Measurements from ENCODE around the gene TOE1. TPM values are rescaled to one million over a fixed set of nuclear protein-coding genes. Genes with fewer than 3 reads are reported as not detected.
A peak's percentile ranks its signal among the peaks of the same experiment; 100 is the strongest.
"Not testable (repeated sequence)": the region's sequence is repeated elsewhere in the genome, so short reads cannot be mapped to it uniquely, and the experiment has no call there.

The TOE1 gene
- total RNA-seq, 4 donors from 2014 or later = 6.0 to 11.9 (median 9.6) TPM

- WGBS, 2 donors = 91 to 99% methylated on average over 4 of the region's 4 CpGs
- no peak for TF ChIP-seq POLR2A (IDR thresholded peaks at IDR 0.05)
- TF ChIP-seq, protein P1, sequence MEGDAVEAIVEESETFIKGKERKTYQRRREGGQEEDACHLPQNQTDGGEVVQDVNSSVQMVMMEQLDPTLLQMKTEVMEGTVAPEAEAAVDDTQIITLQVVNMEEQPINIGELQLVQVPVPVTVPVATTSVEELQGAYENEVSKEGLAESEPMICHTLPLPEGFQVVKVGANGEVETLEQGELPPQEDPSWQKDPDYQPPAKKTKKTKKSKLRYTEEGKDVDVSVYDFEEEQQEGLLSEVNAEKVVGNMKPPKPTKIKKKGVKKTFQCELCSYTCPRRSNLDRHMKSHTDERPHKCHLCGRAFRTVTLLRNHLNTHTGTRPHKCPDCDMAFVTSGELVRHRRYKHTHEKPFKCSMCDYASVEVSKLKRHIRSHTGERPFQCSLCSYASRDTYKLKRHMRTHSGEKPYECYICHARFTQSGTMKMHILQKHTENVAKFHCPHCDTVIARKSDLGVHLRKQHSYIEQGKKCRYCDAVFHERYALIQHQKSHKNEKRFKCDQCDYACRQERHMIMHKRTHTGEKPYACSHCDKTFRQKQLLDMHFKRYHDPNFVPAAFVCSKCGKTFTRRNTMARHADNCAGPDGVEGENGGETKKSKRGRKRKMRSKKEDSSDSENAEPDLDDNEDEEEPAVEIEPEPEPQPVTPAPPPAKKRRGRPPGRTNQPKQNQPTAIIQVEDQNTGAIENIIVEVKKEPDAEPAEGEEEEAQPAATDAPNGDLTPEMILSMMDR (IDR thresholded peaks at IDR 0.05) = no peak
- intact Hi-C loops (cut with DNase I; ENCODE audit: low total_unique reads) = loop anchor here (5.0 kb wide), 1 partner anchor 212 kb away; no protein-coding TSS in a partner anchor
- H3K4me3 ChIP-seq (ENCODE audit: low read depth, poor library complexity, severe bottlenecking) = no peak overlapping the region
- peak in 1 of 2 donors; percentile 36 for DNase-seq (ENCODE audit: low spot score in 2 of 2)
Measured at GRCh38 chr1:45354838-45355237, 14.9 kb downstream of the TOE1 start.

DNA sequence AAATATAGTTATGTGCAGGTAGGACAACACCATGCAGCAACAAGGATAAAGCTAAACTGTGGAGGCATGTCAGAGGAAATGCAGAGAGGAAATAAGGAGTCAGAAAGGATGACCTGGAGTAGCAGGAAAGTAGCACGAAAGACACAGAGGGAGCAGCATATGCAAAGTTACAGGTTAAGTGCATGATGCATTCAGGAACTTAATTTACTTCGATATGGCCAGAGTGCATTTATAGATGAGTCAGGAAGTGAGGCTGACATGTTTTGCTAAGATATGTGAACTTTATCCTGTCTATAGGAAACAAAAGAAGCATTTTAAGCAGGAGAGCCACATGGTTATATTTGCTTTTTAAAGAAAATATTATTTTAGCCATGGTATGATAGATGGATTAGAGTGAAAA, 15.7 kb downstream of the TOE1 start:
- 59 to 64% methylated on average over 2 of the region's 2 CpGs for WGBS, 2 donors
- intact Hi-C loops (cut with DNase I; ENCODE audit: low total_unique reads) = loop anchor here (5.0 kb wide), 1 partner anchor 212 kb away; no protein-coding TSS in a partner anchor
- TF ChIP-seq, protein P1 (IDR thresholded peaks at IDR 0.05) = no peak
- no peak for TF ChIP-seq POLR2A (IDR thresholded peaks at IDR 0.05)
- H3K4me3 ChIP-seq (ENCODE audit: low read depth, poor library complexity, severe bottlenecking) = no peak overlapping the region
- DNase-seq (ENCODE audit: low spot score in 2 of 2) = no peak

GRCh38 chr1:45356186-45356585, 16.2 kb downstream of the TOE1 start:
- no peak for TF ChIP-seq POLR2A (IDR thresholded peaks at IDR 0.05)
- TF ChIP-seq, protein P1 (IDR thresholded peaks at IDR 0.05) = no peak
- DNase-seq (ENCODE audit: low spot score in 2 of 2) = peak in 1 of 2 donors; percentile 15
- intact Hi-C loops (cut with DNase I; ENCODE audit: low total_unique reads) = loop anchor here (5.0 kb wide), 1 partner anchor 211 kb away; no protein-coding TSS in a partner anchor
- 65 to 75% methylated on average over 4 of the region's 4 CpGs for WGBS, 2 donors
- H3K4me3 ChIP-seq (ENCODE audit: low read depth, poor library complexity, severe bottlenecking) = no peak overlapping the region

GRCh38 chr1:45359882-45360513, 20.0 kb downstream of the TOE1 start:
- peak; percentile 77 to 85 for DNase-seq (ENCODE audit: low spot score in 2 of 2)
- WGBS, 2 donors = 10 to 13% methylated on average over 7 of the region's 7 CpGs
- intact Hi-C loops (cut with DNase I; ENCODE audit: low total_unique reads) = loop anchor here (5.0 kb wide), 3 partner anchors 132 to 217 kb away; partner anchors contain the start of gene TESK2
- TF ChIP-seq POLR2A (IDR thresholded peaks at IDR 0.05) = no peak
- TF ChIP-seq, protein P1 (IDR thresholded peaks at IDR 0.05) = no peak
- H3K4me3 ChIP-seq (ENCODE audit: low read depth, poor library complexity, severe bottlenecking) = no peak overlapping the region

GRCh38 chr1:45360981-45361380, 21.0 kb downstream of the TOE1 start:
- peak; percentile 64 to 85 for DNase-seq (ENCODE audit: low spot score in 2 of 2)
- 14 to 21% methylated on average over 7 of the region's 7 CpGs for WGBS, 2 donors
- intact Hi-C loops (cut with DNase I; ENCODE audit: low total_unique reads) = loop anchor here (5.0 kb wide), 2 partner anchors 131 to 216 kb away; partner anchors contain the start of gene TESK2
- not testable (repeated sequence) for H3K4me3 ChIP-seq (ENCODE audit: low read depth, poor library complexity, severe bottlenecking)

DNA sequence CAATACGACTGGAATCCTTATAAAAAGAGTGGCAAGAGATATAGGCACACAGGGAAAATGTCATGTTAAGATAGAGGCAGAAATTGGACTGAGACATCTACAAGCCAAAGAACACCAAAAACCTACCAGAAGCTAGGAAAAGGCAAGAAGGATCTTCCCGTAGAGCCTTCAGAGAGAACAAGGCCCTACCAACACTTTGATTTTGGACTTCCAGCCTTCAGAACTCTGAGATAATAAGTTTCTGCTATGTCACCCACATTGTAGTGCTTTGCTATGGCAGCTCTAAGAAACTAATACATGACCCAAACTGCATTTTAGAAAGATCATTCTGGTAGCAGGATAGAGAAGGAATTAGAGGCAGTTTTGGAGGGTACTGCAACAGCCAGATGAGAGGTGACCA, 24.3 kb downstream of the TOE1 start:
- 95 to 96% methylated on average over 2 of the region's 2 CpGs for WGBS, 2 donors
- DNase-seq (ENCODE audit: low spot score in 2 of 2) = no peak
- intact Hi-C loops (cut with DNase I; ENCODE audit: low total_unique reads) = loop anchor here (5.0 kb wide), 2 partner anchors 128 to 213 kb away; partner anchors contain the start of gene TESK2
- H3K4me3 ChIP-seq (ENCODE audit: low read depth, poor library complexity, severe bottlenecking) = no peak overlapping the region
- TF ChIP-seq POLR2A (IDR thresholded peaks at IDR 0.05) = no peak
- TF ChIP-seq, protein P1 (IDR thresholded peaks at IDR 0.05) = no peak
